NCI-H2081 treated with DMSO at 0.1 percent for 48 hours (cell line): ENCODE measurements around the gene MYOC.
"Not testable (repeated sequence)": the region's sequence is repeated elsewhere in the genome, so short reads cannot be mapped to it uniquely, and the experiment has no call there.

Experiments used
- DNase-seq: peaks from one replicate; lab custom pipeline; 2025; lab: John Stamatoyannopoulos, UW

The MYOC gene

GRCh38 chr1:171653796-171654195 lies 1.3 kb upstream of the MYOC start:
- DNase-seq, result no peak

- DNase-seq, result no peak
Measured at GRCh38 chr1:171646249-171646560, 6.3 kb downstream of the MYOC start.

- DNase-seq, result no peak
Measured at GRCh38 chr1:171645553-171646248, 6.8 kb downstream of the MYOC start.

GRCh38 chr1:171644805-171645483 lies 7.5 kb downstream of the MYOC start:
- peak; percentile 71 for DNase-seq

- no peak for DNase-seq
Measured at GRCh38 chr1:171643156-171643555, 9.3 kb downstream of the MYOC start.

- no peak for DNase-seq
Measured at GRCh38 chr1:171642197-171642596, 10.3 kb downstream of the MYOC start.

- DNase-seq, result no peak
Measured at GRCh38 chr1:171641076-171641864, 11.2 kb downstream of the MYOC start.

GRCh38 chr1:171640225-171640624 lies 12.3 kb downstream of the MYOC start:
- no peak for DNase-seq

GRCh38 chr1:171637928-171638576 lies 14.4 kb downstream of the MYOC start:
- DNase-seq, result no peak

- DNase-seq, result no peak
Measured at GRCh38 chr1:171636141-171636540, 16.3 kb downstream of the MYOC start.

GRCh38 chr1:171635661-171636060 lies 16.8 kb downstream of the MYOC start:
- no peak for DNase-seq

DNA sequence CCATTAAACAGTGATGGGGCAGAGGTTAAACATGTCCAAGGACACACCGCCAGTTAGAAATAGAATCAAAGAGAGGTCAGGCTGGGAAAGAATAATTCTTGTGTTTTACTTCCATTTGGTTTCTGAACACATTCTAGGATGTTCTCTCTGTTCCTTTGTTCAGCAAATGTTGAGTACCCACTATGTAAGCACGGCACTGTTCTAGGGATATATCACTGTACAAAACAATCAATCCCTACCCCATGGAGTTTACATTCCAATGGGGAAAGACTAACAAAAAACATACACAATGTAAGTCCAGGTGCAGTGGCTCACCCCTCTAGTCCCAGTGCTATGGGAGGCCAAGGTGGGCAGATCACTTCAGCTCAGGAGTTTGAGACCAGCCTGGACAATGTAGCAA lies 24.3 kb downstream of the MYOC start:
- DNase-seq, result no peak

- DNase-seq, result no peak
Measured at GRCh38 chr1:171627020-171627419, 25.5 kb downstream of the MYOC start.

DNA sequence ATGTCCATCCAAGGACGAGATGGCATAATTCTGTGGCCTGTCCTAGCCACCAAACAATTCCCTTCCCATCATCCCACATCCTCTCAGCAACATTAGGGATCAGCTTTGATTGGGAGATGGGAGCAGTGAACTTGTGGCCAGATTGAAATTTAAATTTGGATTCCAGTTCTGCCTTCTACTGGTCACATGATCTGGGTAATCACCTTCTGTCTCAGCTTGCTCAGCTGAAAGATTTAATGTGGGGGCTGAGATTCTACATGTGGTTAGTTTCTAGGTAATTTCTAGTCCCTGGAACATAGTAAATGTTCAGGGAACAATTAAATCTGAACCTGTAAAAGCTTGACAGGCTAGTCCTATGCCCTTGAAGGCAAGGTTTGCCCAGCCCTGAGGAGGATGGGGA lies 27.3 kb downstream of the MYOC start:
- DNase-seq, result no peak

DNA sequence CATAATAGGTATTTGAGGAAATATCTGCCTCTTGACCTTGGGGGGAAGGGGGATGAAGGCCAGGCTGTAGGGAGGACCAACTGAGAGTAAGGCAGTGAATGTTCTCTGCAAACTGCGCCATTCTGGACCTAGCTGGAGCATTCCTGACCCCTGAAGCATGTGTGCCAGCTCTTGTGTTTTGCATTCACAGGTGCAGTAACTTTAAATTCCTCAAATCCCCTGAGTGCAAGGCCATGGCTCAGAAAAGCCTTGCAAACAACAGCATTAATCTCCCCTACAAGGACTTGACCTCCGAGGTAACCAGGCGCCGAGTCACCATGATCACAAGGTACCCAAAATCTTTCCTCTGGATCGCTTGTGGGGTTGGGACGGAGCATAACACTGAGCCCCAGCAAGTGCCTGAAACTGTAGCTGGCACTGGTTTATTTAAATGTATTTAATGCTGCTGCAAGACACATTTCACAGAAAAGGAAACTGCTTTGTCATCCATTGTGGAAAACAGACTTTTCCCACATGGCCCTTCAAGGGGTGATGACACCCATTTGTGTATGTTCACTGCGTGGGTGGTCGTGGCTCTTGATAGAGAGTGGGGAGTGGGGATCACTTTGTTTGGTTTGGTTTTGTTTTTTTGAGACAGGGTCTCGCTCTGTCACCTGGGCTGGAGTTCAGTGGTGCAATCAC lies 28.7 kb downstream of the MYOC start:
- no peak for DNase-seq

DNA sequence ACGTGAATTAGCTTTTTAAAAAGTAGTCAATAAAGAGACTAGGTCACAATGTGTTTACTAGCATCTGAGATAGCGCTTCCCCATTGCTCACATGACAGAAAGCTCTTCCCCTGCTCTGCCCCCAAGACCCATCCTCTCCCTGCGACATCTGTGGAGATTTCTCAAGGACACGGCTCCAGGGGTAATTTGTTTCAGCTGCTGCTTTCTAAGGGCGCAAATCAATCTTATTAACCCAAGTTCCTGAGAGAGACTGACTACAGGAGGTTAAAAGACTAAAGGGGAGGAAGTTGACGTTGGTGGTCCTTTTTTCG lies 30.4 kb downstream of the MYOC start, which contains the start of gene MYOCOS:
Gene MYOCOS (plus strand): TSS at position 92 of the 311 bp plus-strand sequence. CDS start 1,641 bp downstream, outside the sequence.
- no peak for DNase-seq

- DNase-seq, result no peak
Measured at GRCh38 chr1:171616586-171616985, 35.9 kb downstream of the MYOC start.

DNA sequence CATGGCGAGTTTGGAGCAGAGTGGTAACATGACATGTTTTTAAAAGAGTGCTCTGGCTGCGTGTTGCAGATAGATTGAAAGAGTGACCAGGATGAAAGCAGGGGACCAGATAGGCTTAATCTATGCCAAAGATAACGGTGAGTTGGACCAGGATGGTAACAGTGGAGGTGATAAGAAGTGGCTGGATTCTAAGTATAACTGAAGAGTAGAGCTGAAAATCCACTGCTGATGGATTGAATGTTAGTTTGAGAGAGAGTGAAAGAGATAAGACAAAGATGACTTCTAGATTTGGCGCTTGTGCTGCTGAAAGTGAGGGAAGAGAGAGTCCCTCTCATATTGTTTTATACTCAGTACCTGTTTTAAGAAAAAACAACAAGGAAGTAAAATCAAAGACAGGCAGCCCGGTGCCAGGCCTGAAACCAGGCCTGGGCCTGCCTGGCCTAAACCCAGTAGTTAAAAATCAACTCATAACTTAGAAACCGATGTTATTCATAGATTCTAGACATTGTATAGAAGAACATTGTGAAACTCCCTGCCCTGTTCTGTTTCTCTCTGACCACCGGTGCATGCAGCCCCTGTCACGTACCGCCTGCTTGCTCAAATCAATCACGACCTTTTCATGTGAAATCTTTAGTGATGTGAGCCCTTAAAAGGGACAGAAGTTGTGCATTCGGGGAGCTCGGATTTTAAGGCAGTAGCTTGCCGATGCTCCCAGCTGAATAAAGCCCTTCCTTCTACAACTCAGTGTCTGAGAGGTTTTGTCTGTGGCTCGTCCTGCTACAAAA lies 37.2 kb downstream of the MYOC start:
- DNase-seq, result not testable (repeated sequence)

GRCh38 chr1:171613282-171613681 lies 39.2 kb downstream of the MYOC start:
- DNase-seq, result no peak

DNA sequence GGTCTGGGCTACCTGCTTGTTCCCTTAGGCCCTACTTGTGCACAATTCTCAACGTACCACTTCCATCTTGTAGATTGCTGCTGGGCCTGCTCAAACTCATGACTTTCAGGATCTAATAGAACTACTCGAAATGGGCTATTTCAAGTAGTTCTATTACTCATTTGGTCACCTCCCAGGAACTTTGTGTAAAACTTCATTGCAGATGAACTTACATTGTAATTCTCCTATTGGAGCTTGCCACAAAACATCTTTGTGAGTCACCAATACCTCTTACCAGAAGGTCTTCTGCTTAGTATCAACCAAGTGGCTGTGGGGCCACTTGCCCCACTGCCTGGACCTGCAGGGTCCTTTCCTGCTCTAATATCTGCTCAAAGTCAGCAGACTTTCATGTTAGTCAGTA lies 41.2 kb downstream of the MYOC start:
- DNase-seq, result no peak

- no peak for DNase-seq
Measured at GRCh38 chr1:171610385-171610784, 42.1 kb downstream of the MYOC start.
